ENCODE measurements around the gene MGMT. TPM values are rescaled to one million over a fixed set of nuclear protein-coding genes. Genes with fewer than 3 reads are reported as not detected.

The MGMT gene
- total RNA-seq, 1 donor from 2014 or later = 20.8 TPM

GRCh38 chr10:129471447-129472175 is 4.6 kb downstream of the MGMT start:
- no peak for DNase-seq (ENCODE audit: extremely low spot score, unreplicated experiment)
- no peak for TF ChIP-seq CTCF (IDR thresholded peaks at IDR 0.05)
- no peak overlapping the region for H3K4me3 Mint-ChIP-seq (ENCODE audit: unreplicated experiment)

GRCh38 chr10:129472696-129473555 is 5.9 kb downstream of the MGMT start:
- no peaks in the 10 kb centered on the region for H3K9me3 Mint-ChIP-seq (ENCODE audit: unreplicated experiment)
- DNase-seq (ENCODE audit: extremely low spot score, unreplicated experiment) = no peak
- no peak overlapping the region for H3K4me3 Mint-ChIP-seq (ENCODE audit: unreplicated experiment)
- H3K36me3 Mint-ChIP-seq (ENCODE audit: unreplicated experiment) = no peaks in the 10 kb centered on the region
- no peak for TF ChIP-seq CTCF (IDR thresholded peaks at IDR 0.05)
- no peak overlapping the region for H3K27ac Mint-ChIP-seq (ENCODE audit: unreplicated experiment)
- H3K4me1 Mint-ChIP-seq (ENCODE audit: unreplicated experiment) = peaks cover under 1% of the 10 kb centered on the region
- H3K27me3 Mint-ChIP-seq (ENCODE audit: unreplicated experiment) = no peaks in the 10 kb centered on the region

More at GRCh38 chr10:129471447-129472175, 4.6 kb downstream of the MGMT start:
- H3K27ac Mint-ChIP-seq (ENCODE audit: unreplicated experiment) = no peak overlapping the region
- H3K9me3 Mint-ChIP-seq (ENCODE audit: unreplicated experiment) = no peaks in the 10 kb centered on the region
- H3K4me1 Mint-ChIP-seq (ENCODE audit: unreplicated experiment) = peaks cover 4% of the 10 kb centered on the region
- no peaks in the 10 kb centered on the region for H3K36me3 Mint-ChIP-seq (ENCODE audit: unreplicated experiment)
- H3K27me3 Mint-ChIP-seq (ENCODE audit: unreplicated experiment) = no peaks in the 10 kb centered on the region

- no peak for DNase-seq (ENCODE audit: extremely low spot score, unreplicated experiment)
- peaks cover 6% of the 10 kb centered on the region for H3K9me3 Mint-ChIP-seq (ENCODE audit: unreplicated experiment)
- no peak overlapping the region for H3K4me3 Mint-ChIP-seq (ENCODE audit: unreplicated experiment)
- H3K36me3 Mint-ChIP-seq (ENCODE audit: unreplicated experiment) = no peaks in the 10 kb centered on the region
- no peak overlapping the region for H3K27ac Mint-ChIP-seq (ENCODE audit: unreplicated experiment)
- H3K4me1 Mint-ChIP-seq (ENCODE audit: unreplicated experiment) = no peaks in the 10 kb centered on the region
- no peaks in the 10 kb centered on the region for H3K27me3 Mint-ChIP-seq (ENCODE audit: unreplicated experiment)
- no peak for TF ChIP-seq CTCF (IDR thresholded peaks at IDR 0.05)
Observed at GRCh38 chr10:129474642-129475041, 7.6 kb downstream of the MGMT start.

GRCh38 chr10:129476431-129476830 is 9.4 kb downstream of the MGMT start:
- H3K27me3 Mint-ChIP-seq (ENCODE audit: unreplicated experiment) = no peaks in the 10 kb centered on the region
- H3K9me3 Mint-ChIP-seq (ENCODE audit: unreplicated experiment) = peaks cover 15% of the 10 kb centered on the region
- no peak for DNase-seq (ENCODE audit: extremely low spot score, unreplicated experiment)
- no peak overlapping the region for H3K27ac Mint-ChIP-seq (ENCODE audit: unreplicated experiment)
- H3K4me3 Mint-ChIP-seq (ENCODE audit: unreplicated experiment) = no peak overlapping the region
- H3K4me1 Mint-ChIP-seq (ENCODE audit: unreplicated experiment) = no peaks in the 10 kb centered on the region
- TF ChIP-seq CTCF (IDR thresholded peaks at IDR 0.05) = no peak
- H3K36me3 Mint-ChIP-seq (ENCODE audit: unreplicated experiment) = peaks cover 5% of the 10 kb centered on the region

GRCh38 chr10:129477051-129477450 is 10.0 kb downstream of the MGMT start:
- no peak overlapping the region for H3K4me3 Mint-ChIP-seq (ENCODE audit: unreplicated experiment)
- H3K27ac Mint-ChIP-seq (ENCODE audit: unreplicated experiment) = no peak overlapping the region
- H3K36me3 Mint-ChIP-seq (ENCODE audit: unreplicated experiment) = peaks cover 5% of the 10 kb centered on the region
- H3K4me1 Mint-ChIP-seq (ENCODE audit: unreplicated experiment) = no peaks in the 10 kb centered on the region
- no peak for DNase-seq (ENCODE audit: extremely low spot score, unreplicated experiment)
- no peak for TF ChIP-seq CTCF (IDR thresholded peaks at IDR 0.05)
- H3K27me3 Mint-ChIP-seq (ENCODE audit: unreplicated experiment) = no peaks in the 10 kb centered on the region
- peaks cover 21% of the 10 kb centered on the region for H3K9me3 Mint-ChIP-seq (ENCODE audit: unreplicated experiment)
